ENCODE results near the gene PSMC2.

PSMC2 gene

DNA sequence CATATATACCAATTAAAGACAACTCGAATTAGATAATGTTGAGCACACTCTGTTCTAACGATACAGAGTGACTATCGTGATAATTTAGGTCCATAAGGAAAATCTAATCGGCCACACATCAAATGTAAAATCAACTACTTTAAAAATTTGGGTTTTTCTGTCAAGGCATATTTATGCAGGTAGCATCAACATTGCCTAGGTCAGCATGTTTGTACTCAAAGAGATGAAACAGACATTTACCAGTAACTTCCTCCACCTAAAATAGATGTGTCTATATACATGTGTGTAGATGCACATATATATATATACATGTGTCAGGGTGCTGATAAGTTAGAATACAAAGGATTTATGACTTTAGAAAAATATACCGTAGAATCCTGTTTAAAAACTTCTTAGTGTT lies 22.0 kb downstream of the PSMC2 start:
- no peaks in the 10 kb centered on the region for H3K4me1 ChIP-seq (ENCODE audit: insufficient read depth, poor library complexity, severe bottlenecking)
- H3K9me3 ChIP-seq (ENCODE audit: severe bottlenecking) = no peaks in the 10 kb centered on the region
- no peaks in the 10 kb centered on the region for H3K27me3 ChIP-seq (ENCODE audit: insufficient read depth, poor library complexity, severe bottlenecking)
- H3K4me3 ChIP-seq (ENCODE audit: severe bottlenecking) = no peak overlapping the region
- H3K27ac ChIP-seq (ENCODE audit: poor library complexity, severe bottlenecking) = no peak overlapping the region
- DNase-seq (ENCODE audit: low spot score) = no peak
- TF ChIP-seq, protein P1, sequence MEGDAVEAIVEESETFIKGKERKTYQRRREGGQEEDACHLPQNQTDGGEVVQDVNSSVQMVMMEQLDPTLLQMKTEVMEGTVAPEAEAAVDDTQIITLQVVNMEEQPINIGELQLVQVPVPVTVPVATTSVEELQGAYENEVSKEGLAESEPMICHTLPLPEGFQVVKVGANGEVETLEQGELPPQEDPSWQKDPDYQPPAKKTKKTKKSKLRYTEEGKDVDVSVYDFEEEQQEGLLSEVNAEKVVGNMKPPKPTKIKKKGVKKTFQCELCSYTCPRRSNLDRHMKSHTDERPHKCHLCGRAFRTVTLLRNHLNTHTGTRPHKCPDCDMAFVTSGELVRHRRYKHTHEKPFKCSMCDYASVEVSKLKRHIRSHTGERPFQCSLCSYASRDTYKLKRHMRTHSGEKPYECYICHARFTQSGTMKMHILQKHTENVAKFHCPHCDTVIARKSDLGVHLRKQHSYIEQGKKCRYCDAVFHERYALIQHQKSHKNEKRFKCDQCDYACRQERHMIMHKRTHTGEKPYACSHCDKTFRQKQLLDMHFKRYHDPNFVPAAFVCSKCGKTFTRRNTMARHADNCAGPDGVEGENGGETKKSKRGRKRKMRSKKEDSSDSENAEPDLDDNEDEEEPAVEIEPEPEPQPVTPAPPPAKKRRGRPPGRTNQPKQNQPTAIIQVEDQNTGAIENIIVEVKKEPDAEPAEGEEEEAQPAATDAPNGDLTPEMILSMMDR (IDR thresholded peaks at IDR 0.05; ENCODE audit: poor library complexity, severe bottlenecking) = no peak
- H3K36me3 ChIP-seq (ENCODE audit: low read depth) = peaks cover 46% of the 10 kb centered on the region
- ATAC-seq (ENCODE audit: low read depth) = no peak

DNA sequence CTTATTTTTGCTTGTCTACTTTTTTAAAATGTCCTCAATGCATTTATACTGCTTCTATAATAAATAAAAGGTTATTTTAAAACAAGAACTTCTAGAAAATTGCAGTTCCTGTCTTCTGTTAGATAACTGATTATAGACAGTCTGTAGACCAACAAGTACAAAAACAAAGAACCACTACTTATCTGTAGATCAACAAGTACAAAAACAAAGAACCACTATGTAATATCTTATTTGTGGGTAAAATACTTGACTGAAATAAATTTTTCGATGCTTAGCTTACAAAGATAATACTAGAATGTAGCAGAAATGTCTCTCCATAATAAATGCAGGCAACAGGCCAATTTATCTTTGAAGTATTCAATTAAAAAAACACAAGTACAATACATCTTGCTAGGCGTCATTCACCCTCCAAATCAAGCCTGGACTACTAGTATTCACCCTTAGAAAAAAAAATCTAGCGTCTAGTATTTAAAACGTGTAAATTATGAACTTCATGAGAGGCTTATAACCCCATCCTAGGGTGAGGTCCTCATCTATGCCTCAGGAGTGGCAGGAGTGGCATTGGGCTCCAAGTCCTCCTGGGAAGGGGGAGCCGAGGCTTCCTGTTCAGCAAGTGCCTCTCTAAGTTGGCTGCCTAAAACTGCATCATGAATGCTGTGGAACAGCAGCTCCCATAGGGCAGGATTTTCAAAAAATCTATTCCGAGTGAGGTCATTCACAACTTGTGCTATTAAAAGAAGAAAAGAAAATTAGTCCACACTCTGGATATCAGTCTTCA lies 26.6 kb downstream of the PSMC2 start:
- no peak overlapping the region for H3K4me3 ChIP-seq (ENCODE audit: severe bottlenecking)
- DNase-seq (ENCODE audit: low spot score) (no peak), ATAC-seq (ENCODE audit: low read depth) (no peak)
- H3K27me3 ChIP-seq (ENCODE audit: insufficient read depth, poor library complexity, severe bottlenecking) = no peaks in the 10 kb centered on the region
- no peaks in the 10 kb centered on the region for H3K4me1 ChIP-seq (ENCODE audit: insufficient read depth, poor library complexity, severe bottlenecking)
- H3K9me3 ChIP-seq (ENCODE audit: severe bottlenecking) = no peaks in the 10 kb centered on the region
- TF ChIP-seq, protein P1 (IDR thresholded peaks at IDR 0.05; ENCODE audit: poor library complexity, severe bottlenecking) = no peak
- H3K27ac ChIP-seq (ENCODE audit: poor library complexity, severe bottlenecking) = no peak overlapping the region
- H3K36me3 ChIP-seq (ENCODE audit: low read depth) = no peaks in the 10 kb centered on the region

DNA sequence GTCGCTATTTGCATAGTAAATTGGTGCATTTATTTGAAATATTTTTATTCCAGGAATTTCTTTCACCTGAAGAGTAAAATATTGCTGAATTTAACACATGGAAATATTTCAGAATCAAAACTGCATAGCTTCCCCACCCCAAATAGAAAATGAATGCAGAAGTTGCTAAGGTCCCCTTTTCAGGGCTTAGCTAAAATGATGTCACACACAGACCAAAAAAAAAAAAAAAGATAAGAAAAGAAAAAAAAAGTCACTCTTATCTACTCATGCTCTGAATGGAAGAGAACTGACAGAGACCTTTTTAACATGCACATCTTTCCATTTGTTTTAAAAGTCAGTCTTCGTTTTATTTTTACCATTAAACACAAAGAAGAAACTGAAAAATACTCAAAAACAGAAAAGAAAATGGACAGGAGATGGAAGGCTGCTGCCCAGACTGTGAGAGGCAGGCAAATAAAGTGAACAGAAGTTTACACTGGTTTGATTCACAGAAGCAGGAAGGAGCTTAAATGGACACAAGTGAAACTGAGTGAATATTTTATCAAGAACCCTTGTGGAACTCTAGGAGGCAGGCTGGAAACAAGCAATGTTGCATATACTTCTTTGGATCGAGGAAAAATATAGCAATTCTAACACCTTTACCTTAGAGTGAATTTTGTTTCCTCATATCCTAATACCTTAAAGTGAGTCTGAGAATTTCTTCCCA lies 32.0 kb downstream of the PSMC2 start:
- ATAC-seq (ENCODE audit: low read depth) (no peak), DNase-seq (ENCODE audit: low spot score) (no peak)
- H3K4me3 ChIP-seq (ENCODE audit: severe bottlenecking) = no peak overlapping the region

DNA sequence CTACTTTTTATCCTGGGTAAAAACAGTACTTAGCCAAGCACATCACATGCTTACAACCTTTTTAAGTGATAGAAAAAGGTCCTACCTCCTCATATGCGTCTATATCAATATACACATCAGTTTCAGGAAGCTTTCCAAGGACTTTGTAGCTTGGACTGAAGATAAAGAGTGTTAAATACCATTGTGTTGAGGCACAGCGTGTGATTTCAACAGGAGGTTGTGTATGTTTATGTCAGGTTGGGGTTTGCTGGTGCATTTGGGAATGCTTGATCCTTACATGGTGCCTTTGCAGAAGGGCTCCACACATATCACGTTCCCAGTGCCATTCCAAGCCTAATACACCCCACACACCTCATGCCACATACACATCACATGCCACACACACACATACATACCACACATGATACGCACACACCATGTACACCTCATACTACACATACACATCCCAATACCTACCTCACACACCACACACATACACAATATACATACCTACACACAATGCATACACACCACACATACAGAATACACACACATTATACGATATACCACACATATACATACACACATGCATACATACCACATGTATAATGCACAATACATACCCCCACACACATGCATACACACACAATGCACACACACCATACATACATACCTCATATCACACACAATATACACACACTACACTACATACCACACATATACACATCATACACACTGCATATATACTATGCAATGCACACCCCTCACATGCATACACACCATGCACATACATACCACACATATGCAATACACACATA lies 33.1 kb downstream of the PSMC2 start:
- ATAC-seq (ENCODE audit: low read depth) = 0 out of 3 replicates have a peak, but pooled peaks have one; percentile 36

More for the DNA sequence above, 32.0 kb downstream of the PSMC2 start:
- H3K9me3 ChIP-seq (ENCODE audit: severe bottlenecking) = no peaks in the 10 kb centered on the region
- no peaks in the 10 kb centered on the region for H3K4me1 ChIP-seq (ENCODE audit: insufficient read depth, poor library complexity, severe bottlenecking)
- H3K27me3 ChIP-seq (ENCODE audit: insufficient read depth, poor library complexity, severe bottlenecking) = no peaks in the 10 kb centered on the region
- no peak overlapping the region for H3K27ac ChIP-seq (ENCODE audit: poor library complexity, severe bottlenecking)
- no peaks in the 10 kb centered on the region for H3K36me3 ChIP-seq (ENCODE audit: low read depth)
- TF ChIP-seq, protein P1 (IDR thresholded peaks at IDR 0.05; ENCODE audit: poor library complexity, severe bottlenecking) = no peak

More for the DNA sequence above, 33.1 kb downstream of the PSMC2 start:
- Histone ChIP-seq H3K27me3 (ENCODE audit: insufficient read depth, poor library complexity, severe bottlenecking) (no peaks in the 10 kb centered on the region), H3K27ac (ENCODE audit: poor library complexity, severe bottlenecking) (no peak overlapping the region), H3K9me3 (ENCODE audit: severe bottlenecking) (no peaks in the 10 kb centered on the region), H3K36me3 (ENCODE audit: low read depth) (no peaks in the 10 kb centered on the region), H3K4me1 (ENCODE audit: insufficient read depth, poor library complexity, severe bottlenecking) (no peaks in the 10 kb centered on the region), H3K4me3 (ENCODE audit: severe bottlenecking) (no peak overlapping the region)
- no peak for DNase-seq (ENCODE audit: low spot score)
- TF ChIP-seq, protein P1 (IDR thresholded peaks at IDR 0.05; ENCODE audit: poor library complexity, severe bottlenecking) = no peak

Data from RWPE2 (cell line).